B cell (primary cell): ENCODE results near the gene BTBD17. TPM values are rescaled to one million over a fixed set of nuclear protein-coding genes. Genes with fewer than 3 reads are reported as not detected.

Experiments used
- ATAC-seq: fragments of 200-7000 bp; cut with Tn5 transposase; one replicate; pipeline ENCODE4 v1.10.0; 2021; ENCODE audit warnings: low read depth, mild to moderate bottlenecking, moderate number of reproducible peaks, moderate library complexity
- CTCF ChIA-PET: fragments of 350-600 bp; sonication (Branson Sonifier 250); formaldehyde crosslinking; loops from one replicate; lab custom pipeline; 2021; ENCODE audit warnings: antibody characterized with exemption, inconsistent platforms; lab: Charles Lee
- POLR2A ChIA-PET: fragments of 350-600 bp; sonication (Branson Sonifier 250); formaldehyde crosslinking; loops from one replicate; lab custom pipeline; 2021; ENCODE audit warnings: antibody characterized with exemption; lab: Charles Lee
- DNase-seq: peaks from one replicate; pipeline ENCODE4 v3.0.0; 2013
- H2AFZ ChIP-seq: 2 replicates; pipeline ENCODE4 v1.6.1; 2012; ENCODE audit warnings: mild to moderate bottlenecking, low read depth, low read length; ENCODE audit not compliant: insufficient read depth, poor library complexity, severe bottlenecking
- H3K27ac ChIP-seq, 2 donors: 1 replicate in 1 of 2; 2 replicates in 1 of 2; pipeline ENCODE4 v1.5.1; 2012 to 2013; ENCODE audit warnings: low read length in 2 of 2, mild to moderate bottlenecking in 2 of 2, moderate library complexity in 1 of 2
- H3K27me3 ChIP-seq, 4 experiments: fragments of 200-600 bp in 1 of 4; sonication (generic) in 1 of 4; replicated peaks in 1 of 4; 1 replicate in 2 of 4; 2 replicates in 2 of 4; pipeline versions ENCODE4 v1.6.1 to v1.7.0; 2013 to 2016; ENCODE audit warnings: low read length in 3 of 4, mild to moderate bottlenecking in 2 of 4, mixed read lengths in 1 of 4, moderate library complexity in 1 of 4; ENCODE audit not compliant: insufficient read depth in 4 of 4, control insufficient read depth in 3 of 4; ENCODE audit errors: control extremely low read depth in 1 of 4
- H3K36me3 ChIP-seq, 2 experiments: replicated peaks in 1 of 2; 1 replicate in 1 of 2; 2 replicates in 1 of 2; pipeline versions ENCODE4 v1.6.1 to v1.7.1; 2013; ENCODE audit warnings: low read length in 1 of 2; ENCODE audit not compliant: insufficient read depth in 2 of 2, control insufficient read depth in 1 of 2; ENCODE audit errors: control extremely low read depth in 1 of 2, extremely low read depth in 1 of 2
- H3K4me1 ChIP-seq, 2 donors: fragments of 200-600 bp in 1 of 2; sonication (generic) in 1 of 2; 1 replicate in 1 of 2; 2 replicates in 1 of 2; pipeline versions ENCODE4 v1.5.1 to v1.6.1; 2013 to 2017; ENCODE audit warnings: low read length in 2 of 2; ENCODE audit not compliant: control insufficient read depth in 2 of 2, insufficient read depth in 2 of 2
- H3K4me2 ChIP-seq: replicated peaks from 2 replicates; pipeline ENCODE3; 2012; ENCODE audit warnings: mild to moderate bottlenecking, low read depth, low read length; ENCODE audit not compliant: poor library complexity, severe bottlenecking
- H3K4me3 ChIP-seq, 5 experiments: fragments of 200-600 bp in 1 of 5; sonication (generic) in 1 of 5; 1 replicate in 3 of 5; 2 replicates in 2 of 5; pipeline versions ENCODE4 v1.5.1 to v1.7.0; 2011 to 2016; ENCODE audit warnings: low read length in 4 of 5, mild to moderate bottlenecking in 4 of 5, low read depth in 2 of 5, control low read depth in 1 of 5, moderate library complexity in 1 of 5; ENCODE audit not compliant: insufficient read depth in 1 of 5; ENCODE audit errors: control extremely low read depth in 1 of 5, extremely low read depth in 1 of 5
- H3K79me2 ChIP-seq: fragments of 200-600 bp; sonication (generic); one replicate; pipeline ENCODE4 v1.6.0; 2016; ENCODE audit warnings: low read length; ENCODE audit not compliant: control insufficient read depth, insufficient read depth
- H3K9ac ChIP-seq: fragments of 200-600 bp; sonication (generic); 2 replicates; pipeline ENCODE4 v1.6.1; 2017; ENCODE audit warnings: mild to moderate bottlenecking, low read length, moderate library complexity
- H3K9me3 ChIP-seq, 3 donors: one replicate each; pipeline versions ENCODE4 v1.6.1 to v1.7.1; 2013; ENCODE audit warnings: low read length in 2 of 3; ENCODE audit not compliant: control insufficient read depth in 2 of 3, insufficient read depth in 1 of 3; ENCODE audit errors: control extremely low read depth in 1 of 3
- H4K20me1 ChIP-seq: 2 replicates; pipeline ENCODE4 v1.6.0; 2012; ENCODE audit warnings: mild to moderate bottlenecking, low read length; ENCODE audit not compliant: insufficient read depth, control insufficient read depth, poor library complexity, severe bottlenecking
- H3K27ac Mint-ChIP-seq: one replicate; pipeline ENCODE4 v1.8.0; 2021; ENCODE audit warnings: mixed read lengths
- H3K27me3 Mint-ChIP-seq: one replicate; pipeline ENCODE4 v1.8.0; 2021; ENCODE audit warnings: mixed read lengths
- H3K4me1 Mint-ChIP-seq: one replicate; pipeline ENCODE4 v1.8.0; 2021; ENCODE audit warnings: mixed read lengths
- H3K4me3 Mint-ChIP-seq: one replicate; pipeline ENCODE4 v1.8.0; 2021; ENCODE audit warnings: mixed read lengths
- H3K9me3 Mint-ChIP-seq: one replicate; pipeline ENCODE4 v1.8.0; 2022; ENCODE audit warnings: mixed read lengths; ENCODE audit not compliant: insufficient read depth
- CTCF ChIP-seq: fragments of 200-600 bp; IDR thresholded peaks from one replicate; pipeline ENCODE4 v1.8.0; 2022; ENCODE audit warnings: antibody characterized with exemption, mild to moderate bottlenecking
- EZH2 ChIP-seq: IDR thresholded peaks from 2 replicates; pipeline ENCODE4 v1.6.1; 2012; ENCODE audit warnings: borderline replicate concordance, low read depth, mild to moderate bottlenecking, moderate library complexity, low read length; ENCODE audit not compliant: insufficient read depth, poor library complexity, severe bottlenecking
- WGBS: methylation state at CpG from one replicate; pipeline ENCODE4 v1.1.5; 2013; ENCODE audit warnings: missing lambda C conversion rate; ENCODE audit not compliant: insufficient coverage; 5-methylcytosine and 5-hydroxymethylcytosine counted together
- intact Hi-C: fragments of 100-400 bp; cut with micrococcal nuclease; formaldehyde crosslinking; loops from one replicate; pipeline ENCODE4 v1.10.0; 2022
- polyA plus RNA-seq: library from polyadenylated mRNA; depleted of rRNA; stranded (reverse); fragments of >200 nt; gene quantifications from 2 replicates; pipeline ENCODE4 v1.2.3, GENCODE V29; 2012
- total RNA-seq, 2 donors: library from RNA; stranded (reverse); fragments of 120-200 nt in 1 of 2; gene quantifications; 1 replicate in 1 of 2; 2 replicates in 1 of 2; pipeline versions ENCODE4 v1.2.3 to v1.2.4, GENCODE V29; 2013 to 2022

Gene BTBD17
- total and polyA plus RNA-seq, 2 donors (not counting 1 experiment from before 2014, with no cell fraction given) = not detected

GRCh38 chr17:74389084-74389753 lies 27.6 kb upstream of the BTBD17 start:
- peaks cover 0 to 9% (median 1%) of the 10 kb centered on the region in 4 experiments for H3K27me3 ChIP-seq
- Mint-ChIP-seq H3K4me3 (no peak overlapping the region), H3K27ac (no peak overlapping the region), H3K4me1 (no peaks in the 10 kb centered on the region), H3K9me3 (no peaks in the 10 kb centered on the region), H3K27me3 (peaks cover 13% of the 10 kb centered on the region)
- no peak overlapping the region for H2AFZ ChIP-seq
- ChIA-PET POLR2A (no interaction called here), CTCF (no interaction called here)
- H3K4me1 ChIP-seq = no peaks in the 10 kb centered on the region
- no peaks in the 10 kb centered on the region for H3K79me2 ChIP-seq
- no peak overlapping the region for H3K9ac ChIP-seq
- H3K36me3 ChIP-seq = no peaks in the 10 kb centered on the region
- no peaks in the 10 kb centered on the region for H4K20me1 ChIP-seq
- TF ChIP-seq EZH2 (no peak), CTCF (no peak)
- WGBS = 76% methylated on average over 7 of the region's 12 CpGs
- no peak overlapping the region for H3K27ac ChIP-seq
- peaks cover 0 to 10% (median 0%) of the 10 kb centered on the region in 3 donors for H3K9me3 ChIP-seq
- no peak overlapping the region for H3K4me2 ChIP-seq
- DNase-seq (no peak), ATAC-seq (no peak)
- intact Hi-C loops = no loop called here
- H3K4me3 ChIP-seq = no peak overlapping the region
